Upper lobe of right lung (tissue), 1 donor: ENCODE data around the gene FOXL2. TPM values are rescaled to one million over a fixed set of nuclear protein-coding genes. Genes with fewer than 3 reads are reported as not detected.
A peak's percentile ranks its signal among the peaks of the same experiment; 100 is the strongest.

Experiments used
- ATAC-seq: fragments of 200-7000 bp; cut with Tn5 transposase; one replicate; pipeline ENCODE4 v1.9.1; 2020; ENCODE audit warnings: mild to moderate bottlenecking, moderate library complexity
- DNase-seq: peaks from one replicate; pipeline ENCODE4 v3.0.0-alpha.2; 2020
- H3K27ac ChIP-seq: fragments of 200-600 bp; one replicate; pipeline ENCODE4 v1.8.0; 2022
- H3K27me3 ChIP-seq: fragments of 200-600 bp; one replicate; pipeline ENCODE4 v1.8.0; 2022; ENCODE audit warnings: mild to moderate bottlenecking
- H3K36me3 ChIP-seq: fragments of 200-600 bp; one replicate; pipeline ENCODE4 v1.8.0; 2022
- H3K4me1 ChIP-seq: fragments of 200-600 bp; one replicate; pipeline ENCODE4 v1.8.0; 2022
- H3K4me3 ChIP-seq: fragments of 200-600 bp; one replicate; pipeline ENCODE4 v1.8.0; 2022; ENCODE audit warnings: mild to moderate bottlenecking
- H3K9me3 ChIP-seq: fragments of 200-600 bp; one replicate; pipeline ENCODE4 v1.8.0; 2022
- intact Hi-C: fragments of 100-400 bp; cut with DNase I; formaldehyde crosslinking; loops from one replicate; pipeline ENCODE4 v1.11.0; 2022
- total RNA-seq: library from RNA; stranded (reverse); fragmentation: NEBNext Ultra II Directional; extraction: Animal tissue kit (Norgen Biotek cat#: 25700); gene quantifications from one replicate; pipeline ENCODE4 v1.2.1, GENCODE V29; 2021
- TF ChIP-seq, protein P1 (sequence below): fragments of 200-600 bp; IDR thresholded peaks from one replicate; pipeline ENCODE4 v1.8.0; 2022; ENCODE audit warnings: antibody characterized with exemption
- donor health status: DM: no; HTN: yes; CAD: no; lungs with severe emphysema.

Gene FOXL2
- total RNA-seq, 1 donor from 2014 or later, result not detected

DNA sequence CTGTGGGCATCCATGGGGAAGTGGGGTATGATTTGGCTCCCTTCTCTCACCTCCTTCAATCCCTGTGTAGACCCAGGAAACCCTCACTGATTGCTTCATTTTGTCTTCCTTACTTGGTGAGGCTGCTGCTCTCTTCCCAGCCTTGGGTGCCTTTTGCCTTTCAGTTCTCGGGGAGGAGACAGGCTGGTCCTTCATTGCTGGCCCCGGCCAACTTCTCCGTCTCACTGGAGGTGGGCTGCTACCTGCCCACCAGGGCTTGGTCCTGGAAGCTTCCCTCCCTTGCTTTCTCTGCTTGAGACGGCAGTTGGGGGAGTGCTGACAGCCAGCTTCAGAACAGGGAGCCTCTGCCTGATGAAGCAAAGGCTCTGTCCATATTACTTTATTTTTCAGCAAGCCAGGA is 4.7 kb downstream of the FOXL2 start:
- H3K4me1 ChIP-seq, result peaks cover 49% of the 10 kb centered on the region
- intact Hi-C loops, result no loop called here
- H3K4me3 ChIP-seq, result no peak overlapping the region
- DNase-seq (no peak), ATAC-seq (no peak)
- H3K36me3 ChIP-seq, result no peaks in the 10 kb centered on the region
- no peaks in the 10 kb centered on the region for H3K9me3 ChIP-seq
- TF ChIP-seq, protein P1, sequence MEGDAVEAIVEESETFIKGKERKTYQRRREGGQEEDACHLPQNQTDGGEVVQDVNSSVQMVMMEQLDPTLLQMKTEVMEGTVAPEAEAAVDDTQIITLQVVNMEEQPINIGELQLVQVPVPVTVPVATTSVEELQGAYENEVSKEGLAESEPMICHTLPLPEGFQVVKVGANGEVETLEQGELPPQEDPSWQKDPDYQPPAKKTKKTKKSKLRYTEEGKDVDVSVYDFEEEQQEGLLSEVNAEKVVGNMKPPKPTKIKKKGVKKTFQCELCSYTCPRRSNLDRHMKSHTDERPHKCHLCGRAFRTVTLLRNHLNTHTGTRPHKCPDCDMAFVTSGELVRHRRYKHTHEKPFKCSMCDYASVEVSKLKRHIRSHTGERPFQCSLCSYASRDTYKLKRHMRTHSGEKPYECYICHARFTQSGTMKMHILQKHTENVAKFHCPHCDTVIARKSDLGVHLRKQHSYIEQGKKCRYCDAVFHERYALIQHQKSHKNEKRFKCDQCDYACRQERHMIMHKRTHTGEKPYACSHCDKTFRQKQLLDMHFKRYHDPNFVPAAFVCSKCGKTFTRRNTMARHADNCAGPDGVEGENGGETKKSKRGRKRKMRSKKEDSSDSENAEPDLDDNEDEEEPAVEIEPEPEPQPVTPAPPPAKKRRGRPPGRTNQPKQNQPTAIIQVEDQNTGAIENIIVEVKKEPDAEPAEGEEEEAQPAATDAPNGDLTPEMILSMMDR, result no peak
- H3K27ac ChIP-seq, result no peak overlapping the region
- H3K27me3 ChIP-seq, result peaks cover 99% of the 10 kb centered on the region

- TF ChIP-seq, protein P1, result peak; percentile 40
- no peak overlapping the region for H3K4me3 ChIP-seq
- ATAC-seq (peak; percentile 31), DNase-seq (no peak)
- no peaks in the 10 kb centered on the region for H3K36me3 ChIP-seq
- peaks cover 99% of the 10 kb centered on the region for H3K27me3 ChIP-seq
- H3K27ac ChIP-seq, result no peak overlapping the region
- no peaks in the 10 kb centered on the region for H3K9me3 ChIP-seq
- intact Hi-C loops, result no loop called here
- peaks cover 49% of the 10 kb centered on the region for H3K4me1 ChIP-seq
Measured at GRCh38 chr3:138941259-138941885, 5.6 kb downstream of the FOXL2 start.

- no peaks in the 10 kb centered on the region for H3K36me3 ChIP-seq
- H3K27ac ChIP-seq, result no peak overlapping the region
- no peaks in the 10 kb centered on the region for H3K9me3 ChIP-seq
- intact Hi-C loops, result no loop called here
- peaks cover 100% of the 10 kb centered on the region for H3K27me3 ChIP-seq
- ATAC-seq (no peak), DNase-seq (no peak)
- H3K4me1 ChIP-seq, result peaks cover 50% of the 10 kb centered on the region
- no peak overlapping the region for H3K4me3 ChIP-seq
- TF ChIP-seq, protein P1, result no peak
Measured at GRCh38 chr3:138940446-138940845, 6.5 kb downstream of the FOXL2 start.

- Histone ChIP-seq H3K4me1 (peaks cover 42% of the 10 kb centered on the region), H3K36me3 (no peaks in the 10 kb centered on the region), H3K4me3 (no peak overlapping the region), H3K27ac (no peak overlapping the region), H3K27me3 (peaks cover 93% of the 10 kb centered on the region), H3K9me3 (no peaks in the 10 kb centered on the region)
- no peak for DNase-seq
- ATAC-seq, result no peak
- intact Hi-C loops, result no loop called here
- TF ChIP-seq, protein P1, result no peak
Measured at GRCh38 chr3:138939561-138940241, 7.2 kb downstream of the FOXL2 start.

DNA sequence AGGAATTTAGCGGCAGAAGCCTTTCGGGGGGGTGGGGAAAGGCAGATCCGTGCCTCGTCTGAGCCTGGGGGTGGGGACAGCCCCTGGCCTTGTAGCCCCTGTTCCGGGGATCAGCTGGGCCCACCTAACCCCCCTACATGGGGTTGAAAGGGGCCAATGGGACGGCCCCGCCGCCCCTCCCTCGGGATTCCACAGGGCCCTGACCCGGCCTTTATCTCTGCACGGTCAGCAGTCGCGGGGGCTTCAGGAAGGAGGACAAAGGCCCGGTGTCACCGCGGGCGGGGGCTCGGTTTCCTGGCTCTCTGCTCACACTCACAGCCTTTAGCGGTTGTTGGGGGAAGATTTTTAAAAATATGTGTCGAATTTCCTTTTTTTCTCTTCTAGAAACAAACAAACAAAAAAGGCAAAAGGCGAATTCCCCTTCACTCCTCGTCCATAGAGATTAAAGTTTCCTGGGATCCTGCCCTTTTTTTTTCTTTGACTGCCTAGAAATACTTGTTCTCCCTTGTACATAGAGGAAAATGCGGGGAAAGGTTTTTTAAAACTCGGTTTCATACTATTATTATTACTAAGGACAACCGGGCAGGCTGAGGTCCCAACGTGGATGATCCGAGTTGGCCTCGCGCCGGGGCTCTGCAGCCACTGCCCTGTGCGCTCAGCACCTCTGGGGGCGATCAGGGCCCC is 7.9 kb downstream of the FOXL2 start:
- H3K4me3 ChIP-seq, result no peak overlapping the region
- peaks cover 86% of the 10 kb centered on the region for H3K27me3 ChIP-seq
- TF ChIP-seq, protein P1, result no peak
- ATAC-seq, result no peak
- intact Hi-C loops, result no loop called here
- no peaks in the 10 kb centered on the region for H3K9me3 ChIP-seq
- H3K27ac ChIP-seq, result no peak overlapping the region
- no peaks in the 10 kb centered on the region for H3K36me3 ChIP-seq
- DNase-seq, result no peak
- H3K4me1 ChIP-seq, result peaks cover 41% of the 10 kb centered on the region
